Upper lobe of right lung (tissue), 1 donor: Measurements from ENCODE around the gene MYZAP. TPM values are rescaled to one million over a fixed set of nuclear protein-coding genes. Genes with fewer than 3 reads are reported as not detected.

ENCODE experiments used
- ATAC-seq: fragments of 200-7000 bp; cut with Tn5 transposase; one replicate; pipeline ENCODE4 v1.9.1; 2020; ENCODE audit warnings: mild to moderate bottlenecking, moderate library complexity
- DNase-seq: peaks from one replicate; pipeline ENCODE4 v3.0.0-alpha.2; 2020
- H3K27ac ChIP-seq: fragments of 200-600 bp; one replicate; pipeline ENCODE4 v1.8.0; 2022
- H3K27me3 ChIP-seq: fragments of 200-600 bp; one replicate; pipeline ENCODE4 v1.8.0; 2022; ENCODE audit warnings: mild to moderate bottlenecking
- H3K36me3 ChIP-seq: fragments of 200-600 bp; one replicate; pipeline ENCODE4 v1.8.0; 2022
- H3K4me1 ChIP-seq: fragments of 200-600 bp; one replicate; pipeline ENCODE4 v1.8.0; 2022
- H3K4me3 ChIP-seq: fragments of 200-600 bp; one replicate; pipeline ENCODE4 v1.8.0; 2022; ENCODE audit warnings: mild to moderate bottlenecking
- H3K9me3 ChIP-seq: fragments of 200-600 bp; one replicate; pipeline ENCODE4 v1.8.0; 2022
- CTCF ChIP-seq: fragments of 200-600 bp; IDR thresholded peaks from one replicate; pipeline ENCODE4 v1.8.0; 2022; ENCODE audit warnings: antibody characterized with exemption
- intact Hi-C: fragments of 100-400 bp; cut with DNase I; formaldehyde crosslinking; loops from one replicate; pipeline ENCODE4 v1.11.0; 2022
- total RNA-seq: library from RNA; stranded (reverse); fragmentation: NEBNext Ultra II Directional; extraction: Animal tissue kit (Norgen Biotek cat#: 25700); gene quantifications from one replicate; pipeline ENCODE4 v1.2.1, GENCODE V29; 2021
- donor health status: DM: no; HTN: yes; CAD: no; lungs with severe emphysema.

The MYZAP gene
- total RNA-seq, 1 donor from 2014 or later, result 30.9 TPM

- Histone ChIP-seq H3K9me3 (no peaks in the 10 kb centered on the region), H3K4me1 (no peaks in the 10 kb centered on the region), H3K27me3 (no peaks in the 10 kb centered on the region), H3K4me3 (no peak overlapping the region), H3K27ac (no peak overlapping the region), H3K36me3 (no peaks in the 10 kb centered on the region)
- ATAC-seq (no peak), DNase-seq (no peak)
- TF ChIP-seq CTCF, result no peak
- intact Hi-C loops, result no loop called here
Measured at GRCh38 chr15:57655053-57655452, 63.3 kb downstream of the MYZAP start.

GRCh38 chr15:57655809-57656208, 64.1 kb downstream of the MYZAP start:
- no peak for TF ChIP-seq CTCF
- no peak overlapping the region for H3K27ac ChIP-seq
- H3K36me3 ChIP-seq, result no peaks in the 10 kb centered on the region
- intact Hi-C loops, result no loop called here
- ATAC-seq (no peak), DNase-seq (no peak)
- no peaks in the 10 kb centered on the region for H3K9me3 ChIP-seq
- H3K4me3 ChIP-seq, result no peak overlapping the region
- H3K4me1 ChIP-seq, result no peaks in the 10 kb centered on the region
- H3K27me3 ChIP-seq, result no peaks in the 10 kb centered on the region

- no peak for DNase-seq
- Histone ChIP-seq H3K9me3 (no peaks in the 10 kb centered on the region), H3K27me3 (no peaks in the 10 kb centered on the region), H3K27ac (no peak overlapping the region), H3K4me3 (no peak overlapping the region), H3K36me3 (no peaks in the 10 kb centered on the region), H3K4me1 (no peaks in the 10 kb centered on the region)
- TF ChIP-seq CTCF, result no peak
- intact Hi-C loops, result no loop called here
- ATAC-seq, result no peak
Measured at GRCh38 chr15:57656434-57656833, 64.7 kb downstream of the MYZAP start.

- Histone ChIP-seq H3K36me3 (no peaks in the 10 kb centered on the region), H3K27ac (no peak overlapping the region), H3K9me3 (no peaks in the 10 kb centered on the region), H3K4me3 (no peak overlapping the region), H3K27me3 (no peaks in the 10 kb centered on the region), H3K4me1 (no peaks in the 10 kb centered on the region)
- intact Hi-C loops, result no loop called here
- ATAC-seq (no peak), DNase-seq (no peak)
- no peak for TF ChIP-seq CTCF
Measured at GRCh38 chr15:57657619-57658018, 65.9 kb downstream of the MYZAP start.

- no peak overlapping the region for H3K27ac ChIP-seq
- no peaks in the 10 kb centered on the region for H3K9me3 ChIP-seq
- no peaks in the 10 kb centered on the region for H3K36me3 ChIP-seq
- TF ChIP-seq CTCF, result no peak
- intact Hi-C loops, result no loop called here
- H3K4me1 ChIP-seq, result peaks cover 4% of the 10 kb centered on the region
- DNase-seq (no peak), ATAC-seq (no peak)
- H3K27me3 ChIP-seq, result no peaks in the 10 kb centered on the region
- H3K4me3 ChIP-seq, result no peak overlapping the region
Measured at GRCh38 chr15:57662091-57662744, 70.5 kb downstream of the MYZAP start.

GRCh38 chr15:57662802-57663201, 71.1 kb downstream of the MYZAP start:
- no peak for DNase-seq
- H3K4me1 ChIP-seq, result peaks cover 7% of the 10 kb centered on the region
- no peaks in the 10 kb centered on the region for H3K27me3 ChIP-seq
- ATAC-seq, result no peak
- TF ChIP-seq CTCF, result no peak
- H3K36me3 ChIP-seq, result no peaks in the 10 kb centered on the region
- no peak overlapping the region for H3K4me3 ChIP-seq
- intact Hi-C loops, result no loop called here
- no peak overlapping the region for H3K27ac ChIP-seq
- H3K9me3 ChIP-seq, result no peaks in the 10 kb centered on the region
